Naive thymus-derived CD4-positive, alpha-beta T cell (primary cell): ENCODE data around the gene ITGB4. TPM values are rescaled to one million over a fixed set of nuclear protein-coding genes. Genes with fewer than 3 reads are reported as not detected.

ENCODE experiments used
- ATAC-seq: fragments of 150-1000 bp; cut with Tn5 transposase; 2 replicates; pipeline ENCODE4 v1.10.0; 2021; ENCODE audit warnings: mild to moderate bottlenecking, moderate library complexity
- CTCF ChIA-PET: fragments of 350-600 bp; sonication (Branson Sonifier 250); formaldehyde crosslinking; loops from one replicate; lab custom pipeline; 2021; ENCODE audit warnings: antibody characterized with exemption; lab: Charles Lee
- POLR2A ChIA-PET: fragments of 350-600 bp; sonication (Branson Sonifier 250); formaldehyde crosslinking; loops from one replicate; lab custom pipeline; 2021; ENCODE audit warnings: antibody characterized with exemption, inconsistent platforms; lab: Charles Lee
- DNase-seq, 9 donors: peaks; one replicate each; pipeline versions ENCODE4 v3.0.0 to v3.0.0-alpha.2; 2020 to 2022; ENCODE audit warnings: mixed read lengths in 1 of 9
- H3K27ac ChIP-seq: one replicate; pipeline ENCODE4 v1.7.0; 2013; ENCODE audit warnings: mild to moderate bottlenecking, low read depth, low read length, moderate library complexity
- H3K27me3 ChIP-seq, 2 donors: one replicate each; pipeline ENCODE4 v1.7.0; 2013; ENCODE audit warnings: low read length in 2 of 2, mild to moderate bottlenecking in 2 of 2, moderate library complexity in 2 of 2; ENCODE audit not compliant: control insufficient read depth in 2 of 2, insufficient read depth in 2 of 2
- H3K36me3 ChIP-seq, 3 experiments: 1 replicate in 2 of 3; 2 replicates in 1 of 3; pipeline ENCODE4 v1.7.0; 2013; ENCODE audit warnings: low read length in 3 of 3, mild to moderate bottlenecking in 3 of 3, moderate library complexity in 1 of 3; ENCODE audit not compliant: insufficient read depth in 3 of 3, control insufficient read depth in 2 of 3
- H3K4me1 ChIP-seq, 2 donors: one replicate each; pipeline ENCODE4 v1.7.0; 2013; ENCODE audit warnings: low read length in 2 of 2, mild to moderate bottlenecking in 2 of 2, moderate library complexity in 1 of 2; ENCODE audit not compliant: control insufficient read depth in 2 of 2, insufficient read depth in 2 of 2
- H3K4me3 ChIP-seq: 2 replicates; pipeline ENCODE4 v1.7.0; 2013; ENCODE audit warnings: mild to moderate bottlenecking, low read length
- H3K9me3 ChIP-seq, 3 experiments: 1 replicate in 2 of 3; 2 replicates in 1 of 3; pipeline ENCODE4 v1.7.0; 2013; ENCODE audit warnings: low read length in 3 of 3; ENCODE audit not compliant: control insufficient read depth in 2 of 3
- H3K27ac Mint-ChIP-seq, 9 donors: one replicate each; pipeline ENCODE4 v1.8.0; 2020 to 2022; ENCODE audit warnings: mixed read lengths in 9 of 9, mild to moderate bottlenecking in 8 of 9, moderate library complexity in 5 of 9, inconsistent platforms in 2 of 9
- H3K27me3 Mint-ChIP-seq, 5 donors: one replicate each; pipeline ENCODE4 v1.8.0; 2021 to 2022; ENCODE audit warnings: mixed read lengths in 5 of 5, mild to moderate bottlenecking in 1 of 5
- H3K36me3 Mint-ChIP-seq, 5 donors: one replicate each; pipeline ENCODE4 v1.8.0; 2020 to 2022; ENCODE audit warnings: mixed read lengths in 5 of 5, mild to moderate bottlenecking in 3 of 5, inconsistent platforms in 1 of 5
- H3K4me1 Mint-ChIP-seq, 7 donors: one replicate each; pipeline ENCODE4 v1.8.0; 2020 to 2022; ENCODE audit warnings: mixed read lengths in 7 of 7, mild to moderate bottlenecking in 3 of 7, inconsistent platforms in 1 of 7
- H3K4me3 Mint-ChIP-seq, 10 donors: one replicate each; pipeline ENCODE4 v1.8.0; 2020 to 2022; ENCODE audit warnings: mild to moderate bottlenecking in 10 of 10, mixed read lengths in 10 of 10, moderate library complexity in 6 of 10, inconsistent platforms in 2 of 10
- H3K9me3 Mint-ChIP-seq, 11 donors: one replicate each; pipeline ENCODE4 v1.8.0; 2020 to 2022; ENCODE audit warnings: mixed read lengths in 11 of 11, mild to moderate bottlenecking in 4 of 11, inconsistent platforms in 1 of 11, moderate library complexity in 1 of 11
- intact Hi-C, 2 donors: fragments of 100-400 bp; cut with micrococcal nuclease; formaldehyde crosslinking; loops; one replicate each; pipeline ENCODE4 v1.15.1; 2023
- polyA plus RNA-seq, 2 donors: library from polyadenylated mRNA; unstranded; fragments of 300-500 nt; fragmentation: Illumina TruSeq; gene quantifications; one replicate each; pipeline ENCODE4 v1.2.3, GENCODE V29; 2021
- total RNA-seq, 6 experiments: library from RNA in 5 of 6; stranded (reverse) in 5 of 6; gene quantifications; 1 replicate in 5 of 6; 2 replicates in 1 of 6; pipeline ENCODE4 v1.2.3 and lab custom pipeline; 2021 to 2026

The ITGB4 gene
- total and polyA plus RNA-seq, 7 experiments from 2014 or later = 0.09 to 1.8 (median 0.77) TPM

GRCh38 chr17:75719732-75720131 is 1.5 kb upstream of the ITGB4 start:
- Histone ChIP-seq H3K27ac (no peak overlapping the region), H3K4me1 (peaks cover 0 to 5% of the 10 kb centered on the region in 2 donors), H3K9me3 (no peaks in the 10 kb centered on the region), H3K4me3 (no peak overlapping the region), H3K36me3 (no peaks in the 10 kb centered on the region), H3K27me3 (no peaks in the 10 kb centered on the region)
- ChIA-PET POLR2A (interaction anchor here (0.5 kb wide), 1 partner anchor 65 kb away, joined by 5 read pairs; no protein-coding TSS in a partner anchor), CTCF (interaction anchor here (2.8 kb wide), 1 partner anchor 45 kb away, joined by 11 read pairs; no protein-coding TSS in a partner anchor)
- Mint-ChIP-seq H3K27ac (no peak overlapping the region), H3K4me1 (peaks cover 4 to 7% (median 6%) of the 10 kb centered on the region in 7 donors), H3K36me3 (no peaks in the 10 kb centered on the region), H3K4me3 (peak overlapping the region in 8 of 10 donors; percentile 27 to 90 (median 82)), H3K9me3 (no peaks in the 10 kb centered on the region), H3K27me3 (peaks cover 0 to 30% (median 4%) of the 10 kb centered on the region in 5 donors)
- ATAC-seq = no peak
- intact Hi-C loops = loop anchor here in 1 of 2 donors (1.0 kb wide), 1 partner anchor 30 kb away; no protein-coding TSS in a partner anchor
- no peak for DNase-seq

GRCh38 chr17:75721463-75722011 is 278 bp downstream of the ITGB4 start:
- DNase-seq (no peak), ATAC-seq (no peak)
- Histone ChIP-seq H3K4me1 (peaks cover 0 to 5% of the 10 kb centered on the region in 2 donors), H3K27ac (no peak overlapping the region), H3K9me3 (no peaks in the 10 kb centered on the region), H3K36me3 (no peaks in the 10 kb centered on the region), H3K4me3 (no peak overlapping the region), H3K27me3 (no peaks in the 10 kb centered on the region)
- H3K27me3 Mint-ChIP-seq = peaks cover 0 to 30% (median 4%) of the 10 kb centered on the region in 5 donors
- intact Hi-C loops = loop anchor here in 1 of 2 donors (1.0 kb wide), 2 partner anchors 46 to 88 kb away; partner anchors contain the start of gene SMIM5
- H3K4me3 Mint-ChIP-seq = peak overlapping the region in 8 of 10 donors; percentile 14 to 68 (median 51)
- H3K36me3 Mint-ChIP-seq = no peaks in the 10 kb centered on the region
- CTCF ChIA-PET = interaction anchor here (0.8 to 1.8 kb wide), 2 partner anchors 33 to 75 kb away, joined by 3 to 13 read pairs; a partner anchor contains a TSS
- POLR2A ChIA-PET = interaction anchor here (1.3 kb wide), 1 partner anchor 32 kb away, joined by 6 read pairs; no protein-coding TSS in a partner anchor
- H3K4me1 Mint-ChIP-seq = peaks cover 4 to 7% (median 6%) of the 10 kb centered on the region in 7 donors
- no peak overlapping the region for H3K27ac Mint-ChIP-seq
- H3K9me3 Mint-ChIP-seq = no peaks in the 10 kb centered on the region

- no peak for ATAC-seq
- peak overlapping the region in 8 of 10 donors; percentile 14 to 68 (median 51) for H3K4me3 Mint-ChIP-seq
- H3K36me3 Mint-ChIP-seq = no peaks in the 10 kb centered on the region
- H3K27me3 ChIP-seq = no peaks in the 10 kb centered on the region
- no peak for DNase-seq
- H3K4me3 ChIP-seq = no peak overlapping the region
- intact Hi-C loops = no loop called here
- no peak overlapping the region for H3K27ac ChIP-seq
- H3K27ac Mint-ChIP-seq = peak overlapping the region in 1 of 9 donors; percentile 51
- ChIA-PET CTCF (interaction anchor here (1.8 kb wide), 1 partner anchor 34 kb away, joined by 13 read pairs; no protein-coding TSS in a partner anchor), POLR2A (no interaction called here)
- H3K27me3 Mint-ChIP-seq = peaks cover 0 to 26% (median under 1%) of the 10 kb centered on the region in 5 donors
- H3K36me3 ChIP-seq = no peaks in the 10 kb centered on the region
- peaks cover 4 to 7% (median 6%) of the 10 kb centered on the region in 7 donors for H3K4me1 Mint-ChIP-seq
- H3K9me3 ChIP-seq = no peaks in the 10 kb centered on the region
- no peaks in the 10 kb centered on the region for H3K9me3 Mint-ChIP-seq
- H3K4me1 ChIP-seq = peaks cover 0 to 5% of the 10 kb centered on the region in 2 donors
Measured at GRCh38 chr17:75722076-75722475, 817 bp downstream of the ITGB4 start.

GRCh38 chr17:75722542-75723095 is 1.4 kb downstream of the ITGB4 start:
- peak overlapping the region in 5 of 10 donors; percentile 5 to 61 (median 21) for H3K4me3 Mint-ChIP-seq

GRCh38 chr17:75723171-75723930 is 2.1 kb downstream of the ITGB4 start:
- Mint-ChIP-seq H3K27ac (no peak overlapping the region), H3K4me3 (peak overlapping the region in 3 of 10 donors; percentile 5 to 32 (median 21)), H3K36me3 (no peaks in the 10 kb centered on the region), H3K27me3 (peaks cover 0 to 25% (median 0%) of the 10 kb centered on the region in 5 donors), H3K9me3 (no peaks in the 10 kb centered on the region), H3K4me1 (peaks cover 4 to 7% (median 6%) of the 10 kb centered on the region in 7 donors)
- no peak for ATAC-seq
- CTCF ChIA-PET = no interaction called here
- Histone ChIP-seq H3K36me3 (no peaks in the 10 kb centered on the region), H3K27ac (no peak overlapping the region), H3K27me3 (no peaks in the 10 kb centered on the region), H3K4me3 (no peak overlapping the region), H3K9me3 (no peaks in the 10 kb centered on the region), H3K4me1 (peaks cover 0 to 5% of the 10 kb centered on the region in 2 donors)
- POLR2A ChIA-PET = no interaction called here
- no peak for DNase-seq
- intact Hi-C loops = no loop called here

More at GRCh38 chr17:75722542-75723095, 1.4 kb downstream of the ITGB4 start:
- H3K9me3 ChIP-seq = no peaks in the 10 kb centered on the region
- H3K9me3 Mint-ChIP-seq = no peaks in the 10 kb centered on the region
- H3K27me3 ChIP-seq = no peaks in the 10 kb centered on the region
- ChIA-PET CTCF (no interaction called here), POLR2A (no interaction called here)
- peak overlapping the region in 1 of 9 donors; percentile 51 for H3K27ac Mint-ChIP-seq
- H3K27ac ChIP-seq = no peak overlapping the region
- DNase-seq = no peak
- no peaks in the 10 kb centered on the region for H3K36me3 Mint-ChIP-seq
- no peaks in the 10 kb centered on the region for H3K36me3 ChIP-seq
- intact Hi-C loops = no loop called here
- H3K27me3 Mint-ChIP-seq = peaks cover 0 to 25% (median 0%) of the 10 kb centered on the region in 5 donors
- H3K4me3 ChIP-seq = no peak overlapping the region
- ATAC-seq = no peak
- H3K4me1 ChIP-seq = peaks cover 0 to 5% of the 10 kb centered on the region in 2 donors
- H3K4me1 Mint-ChIP-seq = peaks cover 4 to 7% (median 6%) of the 10 kb centered on the region in 7 donors
